Testis (tissue), 3 donors: Measurements from ENCODE around the gene LST1. TPM values are rescaled to one million over a fixed set of nuclear protein-coding genes. Genes with fewer than 3 reads are reported as not detected.

Source experiments
- DNase-seq: peaks from one replicate; pipeline ENCODE4 v3.0.0-alpha.2; 2019
- H3K27ac ChIP-seq, 2 donors: fragments of 200-600 bp; sonication (generic); one replicate each; pipeline ENCODE4 v1.5.1; 2019
- H3K27me3 ChIP-seq: fragments of 200-600 bp; sonication (generic); one replicate; pipeline ENCODE4 v1.5.1; 2019
- H3K36me3 ChIP-seq: fragments of 200-600 bp; sonication (generic); one replicate; pipeline ENCODE4 v1.5.1; 2017; ENCODE audit warnings: low read depth; ENCODE audit errors: missing control alignments
- H3K4me1 ChIP-seq: fragments of 200-600 bp; sonication (generic); one replicate; pipeline ENCODE4 v1.5.1; 2019
- H3K4me3 ChIP-seq, 2 donors: fragments of 200-600 bp; sonication (generic); one replicate each; pipeline ENCODE4 v1.5.1; 2017 to 2019
- H3K9me3 ChIP-seq: fragments of 200-600 bp; sonication (generic); one replicate; pipeline ENCODE4 v1.5.1; 2017
- POLR2A ChIP-seq: fragments of 450-650 bp; IDR thresholded peaks from one replicate; pipeline ENCODE4 v1.6.1; 2017; ENCODE audit warnings: antibody characterized with exemption, mild to moderate bottlenecking, moderate library complexity
- WGBS, 2 donors: methylation state at CpG; one replicate each; pipeline ENCODE4 v1.1.5; 2018; 5-methylcytosine and 5-hydroxymethylcytosine counted together
- intact Hi-C: fragments of 100-400 bp; cut with DNase I; formaldehyde crosslinking; loops from one replicate; pipeline ENCODE4 v1.15.1; 2023; ENCODE audit warnings: low total_unique reads
- polyA plus RNA-seq: library from polyadenylated mRNA; stranded (reverse); fragments of 350-450 nt; fragmentation: Illumina TruSeq; extraction: RNeasy Lipid Tissue Mini Kit (QIAGEN cat#74804); gene quantifications from one replicate; pipeline ENCODE4 v1.2.3, GENCODE V29; 2014; ENCODE audit warnings: low read depth, low replicate concordance; ENCODE audit not compliant: insufficient read depth
- total RNA-seq, 2 donors: library from RNA; depleted of rRNA; stranded (reverse); fragments of >200 nt; gene quantifications; one replicate each; pipeline ENCODE4 v1.2.3, GENCODE V29; 2016
- TF ChIP-seq, protein P1 (sequence below), 3 experiments: fragments of 450-650 bp in 2 of 3; fragments of 200-600 bp in 1 of 3; sonication (generic) in 1 of 3; IDR thresholded peaks; one replicate each; pipeline ENCODE4 v1.5.1; 2016 to 2019; ENCODE audit warnings: antibody characterized with exemption in 3 of 3, mild to moderate bottlenecking in 2 of 3, moderate library complexity in 1 of 3

The LST1 gene
- total and polyA plus RNA-seq, 3 donors from 2014 or later = 0.71 to 13.0 (median 1.2) TPM

DNA sequence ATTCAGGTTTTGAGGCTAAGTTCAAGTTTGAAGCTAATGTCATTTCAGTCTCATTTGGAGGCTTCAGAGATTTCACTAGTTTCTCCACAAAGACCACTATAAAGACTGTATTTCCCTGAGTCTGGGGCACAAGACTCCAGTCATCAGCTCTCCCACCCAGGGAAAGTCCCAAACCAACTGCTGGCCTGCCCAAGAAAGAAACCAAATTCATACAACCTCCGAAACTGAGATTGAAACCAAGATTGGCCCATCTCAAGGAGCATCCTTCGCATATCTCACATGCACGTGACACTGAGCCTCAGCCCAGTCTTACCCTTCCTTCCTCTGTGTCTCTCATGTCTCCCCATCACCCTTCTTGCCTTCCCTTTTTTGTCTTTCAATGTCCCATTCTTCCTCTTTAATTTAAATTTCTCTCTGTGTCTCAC, 17.5 kb upstream of the LST1 start:
- TF ChIP-seq POLR2A = no peak
- TF ChIP-seq, protein P1, sequence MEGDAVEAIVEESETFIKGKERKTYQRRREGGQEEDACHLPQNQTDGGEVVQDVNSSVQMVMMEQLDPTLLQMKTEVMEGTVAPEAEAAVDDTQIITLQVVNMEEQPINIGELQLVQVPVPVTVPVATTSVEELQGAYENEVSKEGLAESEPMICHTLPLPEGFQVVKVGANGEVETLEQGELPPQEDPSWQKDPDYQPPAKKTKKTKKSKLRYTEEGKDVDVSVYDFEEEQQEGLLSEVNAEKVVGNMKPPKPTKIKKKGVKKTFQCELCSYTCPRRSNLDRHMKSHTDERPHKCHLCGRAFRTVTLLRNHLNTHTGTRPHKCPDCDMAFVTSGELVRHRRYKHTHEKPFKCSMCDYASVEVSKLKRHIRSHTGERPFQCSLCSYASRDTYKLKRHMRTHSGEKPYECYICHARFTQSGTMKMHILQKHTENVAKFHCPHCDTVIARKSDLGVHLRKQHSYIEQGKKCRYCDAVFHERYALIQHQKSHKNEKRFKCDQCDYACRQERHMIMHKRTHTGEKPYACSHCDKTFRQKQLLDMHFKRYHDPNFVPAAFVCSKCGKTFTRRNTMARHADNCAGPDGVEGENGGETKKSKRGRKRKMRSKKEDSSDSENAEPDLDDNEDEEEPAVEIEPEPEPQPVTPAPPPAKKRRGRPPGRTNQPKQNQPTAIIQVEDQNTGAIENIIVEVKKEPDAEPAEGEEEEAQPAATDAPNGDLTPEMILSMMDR (IDR thresholded peaks at IDR 0.05) = no peak
- intact Hi-C loops = no loop called here
- no peak for DNase-seq
- no peaks in the 10 kb centered on the region for H3K9me3 ChIP-seq
- H3K4me1 ChIP-seq = no peaks in the 10 kb centered on the region
- H3K27ac ChIP-seq = no peak overlapping the region
- H3K4me3 ChIP-seq = no peak overlapping the region
- H3K27me3 ChIP-seq = no peaks in the 10 kb centered on the region
- H3K36me3 ChIP-seq = no peaks in the 10 kb centered on the region
- 76 to 82% methylated on average over 3 of the region's 3 CpGs for WGBS, 2 donors

DNA sequence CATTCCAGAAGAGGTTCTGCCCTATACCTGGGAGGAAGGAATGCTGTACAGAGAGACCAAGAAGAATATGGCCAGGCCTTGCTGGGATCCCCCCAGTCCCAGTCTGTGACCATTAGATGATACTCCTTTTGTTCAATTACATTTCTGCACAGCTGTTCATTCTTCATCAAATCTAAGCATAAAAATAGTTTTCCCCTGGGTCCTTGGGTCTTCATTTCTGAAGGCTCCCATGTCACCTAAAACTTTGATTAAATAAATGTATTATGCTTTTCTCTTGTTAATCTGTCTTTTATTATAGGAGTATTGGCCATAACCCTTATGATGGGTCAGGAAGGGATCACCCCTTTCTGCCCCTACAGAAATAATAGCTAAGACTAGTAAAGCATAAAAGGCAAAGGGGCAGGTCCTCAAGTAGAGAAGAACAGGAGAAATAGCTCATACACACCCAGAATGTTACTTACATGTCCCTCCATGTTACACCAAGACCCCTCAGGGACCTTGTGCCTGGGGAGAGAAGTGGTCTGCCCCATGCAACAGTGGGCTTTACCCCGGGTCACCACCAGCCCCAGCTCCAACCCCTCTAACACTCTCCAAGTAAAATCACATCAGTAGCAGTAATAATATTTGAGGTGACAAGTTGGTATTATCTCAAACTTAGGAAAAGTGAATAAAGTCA, 16.1 kb upstream of the LST1 start:
- H3K27ac ChIP-seq = no peak overlapping the region
- no peaks in the 10 kb centered on the region for H3K36me3 ChIP-seq
- DNase-seq = no peak
- no peaks in the 10 kb centered on the region for H3K27me3 ChIP-seq
- 86 to 87% methylated on average over 1 of the region's 1 CpG for WGBS, 2 donors
- no peak overlapping the region for H3K4me3 ChIP-seq
- H3K4me1 ChIP-seq = no peaks in the 10 kb centered on the region
- TF ChIP-seq, protein P1 (IDR thresholded peaks at IDR 0.05) = no peak
- TF ChIP-seq POLR2A = no peak
- no peaks in the 10 kb centered on the region for H3K9me3 ChIP-seq
- intact Hi-C loops = no loop called here

DNA sequence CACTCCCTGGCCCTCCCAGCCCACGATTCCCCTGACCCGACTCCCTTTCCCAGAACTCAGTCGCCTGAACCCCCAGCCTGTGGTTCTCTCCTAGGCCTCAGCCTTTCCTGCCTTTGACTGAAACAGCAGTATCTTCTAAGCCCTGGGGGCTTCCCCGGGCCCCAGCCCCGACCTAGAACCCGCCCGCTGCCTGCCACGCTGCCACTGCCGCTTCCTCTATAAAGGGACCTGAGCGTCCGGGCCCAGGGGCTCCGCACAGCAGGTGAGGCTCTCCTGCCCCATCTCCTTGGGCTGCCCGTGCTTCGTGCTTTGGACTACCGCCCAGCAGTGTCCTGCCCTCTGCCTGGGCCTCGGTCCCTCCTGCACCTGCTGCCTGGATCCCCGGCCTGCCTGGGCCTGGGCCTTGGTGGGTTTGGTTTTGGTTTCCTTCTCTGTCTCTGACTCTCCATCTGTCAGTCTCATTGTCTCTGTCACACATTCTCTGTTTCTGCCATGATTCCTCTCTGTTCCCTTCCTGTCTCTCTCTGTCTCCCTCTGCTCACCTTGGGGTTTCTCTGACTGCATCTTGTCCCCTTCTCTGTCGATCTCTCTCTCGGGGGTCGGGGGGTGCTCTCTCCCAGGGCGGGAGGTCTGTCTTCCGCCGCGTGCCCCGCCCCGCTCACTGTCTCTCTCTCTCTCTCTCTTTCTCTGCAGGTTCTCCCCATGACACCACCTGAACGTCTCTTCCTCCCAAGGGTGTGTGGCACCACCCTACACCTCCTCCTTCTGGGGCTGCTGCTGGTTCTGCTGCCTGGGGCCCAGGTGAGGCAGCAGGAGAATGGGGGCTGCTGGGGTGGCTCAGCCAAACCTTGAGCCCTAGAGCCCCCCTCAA, 13.8 kb upstream of the LST1 start, which contains the start of gene LTA:
Gene LTA, plus strand, starts transcription at position 249 of the 871 bp plus-strand sequence. Its CDS starts 454 bp downstream, at position 703.
- Histone ChIP-seq H3K27me3 (no peaks in the 10 kb centered on the region), H3K4me3 (no peak within 1 kb of the TSS), H3K4me1 (no peaks in the 10 kb centered on the region), H3K9me3 (no peaks in the 10 kb centered on the region), H3K36me3 (no peaks in the 10 kb centered on the region), H3K27ac (no peak within 1 kb of the TSS)
- no peak for TF ChIP-seq POLR2A
- TF ChIP-seq, protein P1 (IDR thresholded peaks at IDR 0.05) = no peak
- intact Hi-C loops = no loop called here
- 90 to 91% methylated on average over 27 of the region's 27 CpGs for WGBS, 2 donors
- DNase-seq = no peak

DNA sequence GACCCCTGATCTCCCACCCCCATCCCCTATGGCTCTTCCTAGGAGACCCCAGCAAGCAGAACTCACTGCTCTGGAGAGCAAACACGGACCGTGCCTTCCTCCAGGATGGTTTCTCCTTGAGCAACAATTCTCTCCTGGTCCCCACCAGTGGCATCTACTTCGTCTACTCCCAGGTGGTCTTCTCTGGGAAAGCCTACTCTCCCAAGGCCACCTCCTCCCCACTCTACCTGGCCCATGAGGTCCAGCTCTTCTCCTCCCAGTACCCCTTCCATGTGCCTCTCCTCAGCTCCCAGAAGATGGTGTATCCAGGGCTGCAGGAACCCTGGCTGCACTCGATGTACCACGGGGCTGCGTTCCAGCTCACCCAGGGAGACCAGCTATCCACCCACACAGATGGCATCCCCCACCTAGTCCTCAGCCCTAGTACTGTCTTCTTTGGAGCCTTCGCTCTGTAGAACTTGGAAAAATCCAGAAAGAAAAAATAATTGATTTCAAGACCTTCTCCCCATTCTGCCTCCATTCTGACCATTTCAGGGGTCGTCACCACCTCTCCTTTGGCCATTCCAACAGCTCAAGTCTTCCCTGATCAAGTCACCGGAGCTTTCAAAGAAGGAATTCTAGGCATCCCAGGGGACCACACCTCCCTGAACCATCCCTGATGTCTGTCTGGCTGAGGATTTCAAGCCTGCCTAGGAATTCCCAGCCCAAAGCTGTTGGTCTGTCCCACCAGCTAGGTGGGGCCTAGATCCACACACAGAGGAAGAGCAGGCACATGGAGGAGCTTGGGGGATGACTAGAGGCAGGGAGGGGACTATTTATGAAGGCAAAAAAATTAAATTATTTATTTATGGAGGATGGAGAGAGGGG, 12.6 kb upstream of the LST1 start:
- Histone ChIP-seq H3K9me3 (no peaks in the 10 kb centered on the region), H3K4me1 (no peaks in the 10 kb centered on the region), H3K27ac (no peak overlapping the region), H3K4me3 (no peak overlapping the region), H3K36me3 (no peaks in the 10 kb centered on the region), H3K27me3 (no peaks in the 10 kb centered on the region)
- WGBS, 2 donors = 91 to 95% methylated on average over 9 of the region's 9 CpGs
- intact Hi-C loops = no loop called here
- DNase-seq = no peak
- TF ChIP-seq, protein P1 (IDR thresholded peaks at IDR 0.05) = no peak
- no peak for TF ChIP-seq POLR2A
